Choroid plexus epithelial cell (primary cell): ENCODE results near the gene LEMD2.

ENCODE experiments used
- DNase-seq: peaks from one replicate; pipeline ENCODE4 v3.0.0-alpha.2; 2010; ENCODE audit warnings: low read depth
- H3K4me3 ChIP-seq: 2 replicates; pipeline ENCODE4 v1.5.1; 2011; ENCODE audit warnings: low read depth, mild to moderate bottlenecking, control low read depth, low read length, moderate library complexity
- TF ChIP-seq, protein P1 (sequence below): conservative IDR thresholded peaks from 2 replicates; pipeline ENCODE4 v1.5.1; 2011; ENCODE audit warnings: low read depth, mild to moderate bottlenecking, control low read depth, inconsistent platforms, low read length, moderate library complexity

Gene LEMD2

DNA sequence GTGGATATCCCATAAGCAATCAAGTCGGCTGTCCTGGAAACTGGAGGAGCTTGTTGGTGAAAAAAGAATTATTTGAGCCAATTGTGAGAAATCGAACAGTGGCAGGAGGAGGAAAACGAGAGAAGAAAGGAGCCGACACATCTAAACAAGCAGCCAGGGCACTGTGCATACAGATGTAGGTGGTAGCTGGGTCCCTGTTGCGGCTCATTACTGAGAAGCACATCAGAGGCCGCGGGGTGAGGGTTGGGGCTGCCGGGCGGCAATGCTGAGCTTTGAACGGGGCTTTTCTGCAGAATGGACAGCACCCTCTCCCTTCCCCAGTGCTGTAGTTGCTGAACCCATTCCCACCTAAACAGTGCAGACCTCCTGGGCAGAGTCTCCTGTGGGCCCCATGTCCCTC lies 4.1 kb upstream of the LEMD2 start:
- H3K4me3 ChIP-seq = no peak overlapping the region
- TF ChIP-seq, protein P1, sequence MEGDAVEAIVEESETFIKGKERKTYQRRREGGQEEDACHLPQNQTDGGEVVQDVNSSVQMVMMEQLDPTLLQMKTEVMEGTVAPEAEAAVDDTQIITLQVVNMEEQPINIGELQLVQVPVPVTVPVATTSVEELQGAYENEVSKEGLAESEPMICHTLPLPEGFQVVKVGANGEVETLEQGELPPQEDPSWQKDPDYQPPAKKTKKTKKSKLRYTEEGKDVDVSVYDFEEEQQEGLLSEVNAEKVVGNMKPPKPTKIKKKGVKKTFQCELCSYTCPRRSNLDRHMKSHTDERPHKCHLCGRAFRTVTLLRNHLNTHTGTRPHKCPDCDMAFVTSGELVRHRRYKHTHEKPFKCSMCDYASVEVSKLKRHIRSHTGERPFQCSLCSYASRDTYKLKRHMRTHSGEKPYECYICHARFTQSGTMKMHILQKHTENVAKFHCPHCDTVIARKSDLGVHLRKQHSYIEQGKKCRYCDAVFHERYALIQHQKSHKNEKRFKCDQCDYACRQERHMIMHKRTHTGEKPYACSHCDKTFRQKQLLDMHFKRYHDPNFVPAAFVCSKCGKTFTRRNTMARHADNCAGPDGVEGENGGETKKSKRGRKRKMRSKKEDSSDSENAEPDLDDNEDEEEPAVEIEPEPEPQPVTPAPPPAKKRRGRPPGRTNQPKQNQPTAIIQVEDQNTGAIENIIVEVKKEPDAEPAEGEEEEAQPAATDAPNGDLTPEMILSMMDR = no peak
- no peak for DNase-seq

DNA sequence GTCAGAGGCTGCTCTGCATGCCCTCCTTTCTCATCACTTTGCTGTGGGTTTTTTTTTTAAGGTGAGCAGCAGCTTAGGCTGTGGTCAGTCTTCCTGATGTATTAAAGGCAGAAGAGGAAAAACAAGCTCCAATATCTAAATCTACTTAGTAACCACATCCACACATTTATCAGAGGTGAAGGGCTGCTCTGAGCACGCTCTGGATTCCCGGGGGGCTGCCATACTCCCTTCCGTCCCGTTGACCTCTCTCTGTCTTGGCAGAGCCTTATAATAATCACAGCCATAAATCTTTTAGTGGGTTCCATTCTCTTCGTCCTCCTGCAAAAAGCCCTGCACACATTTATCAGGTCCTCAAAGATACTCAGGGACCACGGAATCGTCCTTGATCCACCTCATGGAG lies 2.7 kb upstream of the LEMD2 start:
- no peak for DNase-seq
- TF ChIP-seq, protein P1 = no peak
- no peak overlapping the region for H3K4me3 ChIP-seq

DNA sequence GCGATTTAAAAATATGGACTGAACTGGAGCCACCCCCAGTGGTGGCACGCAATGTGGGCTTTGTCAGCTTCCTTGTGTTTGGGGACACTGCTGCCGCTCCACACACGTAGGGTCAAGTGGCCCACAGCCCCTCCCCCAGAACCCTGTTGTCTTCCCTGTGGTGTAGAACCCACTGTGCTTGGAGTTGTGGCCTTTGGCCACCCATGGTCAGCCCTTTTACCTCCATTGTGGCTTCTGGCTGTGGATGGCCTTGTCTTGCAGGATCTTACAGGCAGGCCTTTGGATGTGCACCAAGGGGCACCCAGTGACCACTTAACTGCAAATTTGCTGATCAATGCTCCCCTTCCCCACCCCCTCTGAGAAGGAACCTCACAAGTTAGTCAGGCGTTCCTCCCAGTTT lies 2.0 kb upstream of the LEMD2 start:
- H3K4me3 ChIP-seq = no peak overlapping the region
- TF ChIP-seq, protein P1 = no peak
- DNase-seq = no peak

DNA sequence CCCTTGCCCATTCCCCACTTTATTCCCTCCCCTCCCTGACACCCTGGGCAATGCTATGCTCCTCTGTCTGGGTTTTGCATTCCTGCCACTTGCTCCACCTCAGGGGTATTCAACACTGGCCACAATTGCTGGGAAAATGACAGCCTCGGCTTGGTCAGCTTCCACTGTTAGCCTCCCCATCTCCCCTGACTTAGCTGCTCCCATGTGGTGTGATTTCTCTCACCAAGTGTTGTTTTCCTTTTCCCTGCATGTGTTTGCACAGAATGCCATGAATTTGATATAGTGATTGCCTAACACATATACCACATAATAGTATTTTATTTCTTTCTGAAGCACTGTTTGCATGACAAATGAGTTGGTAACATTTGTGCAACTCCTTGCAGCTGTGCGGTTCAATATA lies 1.4 kb upstream of the LEMD2 start:
- DNase-seq = no peak
- TF ChIP-seq, protein P1 = no peak
- H3K4me3 ChIP-seq = no peak overlapping the region

DNA sequence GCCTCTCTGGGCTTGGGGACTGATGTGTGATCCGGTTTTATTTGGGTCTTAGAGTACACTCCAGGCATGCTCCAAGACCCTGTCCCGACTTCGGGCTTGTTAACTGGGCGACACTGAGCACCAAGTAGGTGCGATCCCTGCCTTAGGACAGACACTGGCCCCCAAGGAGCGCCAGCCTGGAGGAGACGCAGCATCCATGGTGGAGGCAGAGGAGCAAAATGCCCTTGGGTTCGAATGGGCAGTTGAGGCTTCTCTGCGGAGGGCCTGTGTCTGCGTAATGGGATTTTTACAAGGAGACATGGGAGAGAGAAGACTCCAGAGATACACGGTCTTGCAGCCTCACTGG lies 593 bp upstream of the LEMD2 start:
- TF ChIP-seq, protein P1 = no peak
- no peak for DNase-seq
- peak overlapping the region; percentile 76 for H3K4me3 ChIP-seq

DNA sequence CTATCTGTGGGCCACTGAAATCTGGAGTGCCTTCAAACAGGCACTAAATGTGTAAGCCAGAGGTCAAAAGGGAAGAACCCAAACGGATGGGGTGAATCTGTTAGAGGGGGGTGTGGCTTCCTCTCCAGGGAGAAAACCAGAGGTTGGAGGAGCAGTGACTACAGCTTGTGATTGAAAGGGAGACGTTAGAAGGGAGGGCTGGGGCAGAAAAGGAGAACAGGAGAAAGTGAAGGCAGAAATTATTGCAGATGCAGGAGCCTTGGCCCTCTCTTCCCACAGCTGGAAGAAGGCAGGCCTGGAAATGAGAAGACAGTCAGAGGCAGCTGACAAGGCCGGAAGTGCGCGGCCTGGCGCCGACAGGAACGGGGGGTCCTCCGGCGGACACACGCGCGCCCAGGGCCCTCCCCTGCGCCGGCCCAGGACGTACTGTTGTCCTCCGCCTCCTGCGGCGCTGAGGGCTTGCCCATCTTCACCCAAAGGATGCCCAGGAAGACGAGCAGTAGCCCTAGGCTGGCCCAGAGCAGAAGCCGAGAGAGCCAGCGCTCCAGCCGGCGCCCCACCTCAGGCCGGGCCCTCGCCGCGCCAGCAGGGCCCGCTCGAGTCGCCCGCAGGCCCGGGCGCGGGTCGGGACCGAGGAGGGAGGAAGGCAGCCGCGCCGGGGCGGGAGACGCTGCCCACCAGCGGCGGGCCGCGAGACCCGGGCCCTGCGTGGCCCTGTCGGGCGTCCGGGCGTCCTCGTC lies 806 bp downstream of the LEMD2 start:
- H3K4me3 ChIP-seq = peak overlapping the region; percentile 76
- TF ChIP-seq, protein P1 = no peak
- peak; percentile 92 for DNase-seq

DNA sequence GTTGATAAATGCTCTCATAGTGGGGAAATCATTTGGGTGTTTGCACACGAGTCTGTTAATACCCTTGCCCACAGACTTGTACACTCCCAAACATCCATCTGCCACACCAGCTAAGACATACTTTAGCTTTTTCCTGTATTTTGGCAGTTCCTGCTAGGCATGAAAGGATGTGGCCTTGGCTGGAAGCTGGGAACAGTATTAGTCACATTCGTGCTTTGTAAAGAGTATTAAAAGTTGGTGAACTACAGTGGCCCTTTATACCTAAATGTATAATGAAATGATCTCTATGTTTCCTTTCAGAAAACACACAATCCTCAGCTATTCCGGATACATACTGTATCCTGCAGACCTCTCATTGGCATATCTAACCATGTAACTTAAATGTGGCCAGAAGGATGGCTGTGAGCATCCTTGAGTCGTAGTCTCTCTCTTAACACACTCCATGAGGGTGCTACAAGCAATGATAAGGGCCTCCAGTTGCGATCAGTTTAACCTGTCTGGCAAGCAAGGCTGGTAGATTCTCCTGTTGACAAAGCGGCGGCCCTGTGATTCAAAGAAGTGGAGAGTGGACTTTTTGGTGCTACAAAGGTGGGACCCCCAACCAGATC lies 1.5 kb downstream of the LEMD2 start:
- TF ChIP-seq, protein P1 = no peak
- DNase-seq = no peak
- peak overlapping the region; percentile 76 for H3K4me3 ChIP-seq
